ENCODE measurements around the gene MDM1. TPM values are rescaled to one million over a fixed set of nuclear protein-coding genes. Genes with fewer than 3 reads are reported as not detected.

The MDM1 gene
- total RNA-seq, 3 donors from 2014 or later, result 7.1 to 70.9 (median 11.5) TPM

DNA sequence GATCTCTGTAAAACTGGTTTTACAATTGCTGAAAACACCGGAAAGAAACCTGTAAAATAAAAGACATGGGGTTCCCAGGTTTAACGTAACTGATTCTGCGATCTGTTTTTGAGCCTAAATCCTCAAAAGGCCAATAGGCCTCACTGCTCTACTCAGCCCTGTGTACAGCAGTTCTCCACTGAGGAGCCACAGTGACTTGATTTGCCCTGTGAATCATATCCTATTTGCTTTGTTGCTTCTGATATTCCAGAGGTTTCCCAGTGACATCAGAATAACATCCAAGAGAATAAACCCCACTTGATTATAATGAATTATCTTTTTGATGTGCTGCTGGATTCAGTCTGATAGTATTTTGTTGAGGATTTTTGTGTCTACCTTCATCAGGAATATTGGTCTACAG lies 27.5 kb downstream of the MDM1 start:
- Histone ChIP-seq H3K4me1 (ENCODE audit: low read depth) (no peaks in the 10 kb centered on the region), H3K36me3 (ENCODE audit: low read depth) (no peaks in the 10 kb centered on the region), H3K4me3 (no peak overlapping the region), H3K9me3 (no peaks in the 10 kb centered on the region)
- intact Hi-C loops (cut with DNase I, micrococcal nuclease), result no loop called here
- no peak for DNase-seq
- TF ChIP-seq, protein P1, sequence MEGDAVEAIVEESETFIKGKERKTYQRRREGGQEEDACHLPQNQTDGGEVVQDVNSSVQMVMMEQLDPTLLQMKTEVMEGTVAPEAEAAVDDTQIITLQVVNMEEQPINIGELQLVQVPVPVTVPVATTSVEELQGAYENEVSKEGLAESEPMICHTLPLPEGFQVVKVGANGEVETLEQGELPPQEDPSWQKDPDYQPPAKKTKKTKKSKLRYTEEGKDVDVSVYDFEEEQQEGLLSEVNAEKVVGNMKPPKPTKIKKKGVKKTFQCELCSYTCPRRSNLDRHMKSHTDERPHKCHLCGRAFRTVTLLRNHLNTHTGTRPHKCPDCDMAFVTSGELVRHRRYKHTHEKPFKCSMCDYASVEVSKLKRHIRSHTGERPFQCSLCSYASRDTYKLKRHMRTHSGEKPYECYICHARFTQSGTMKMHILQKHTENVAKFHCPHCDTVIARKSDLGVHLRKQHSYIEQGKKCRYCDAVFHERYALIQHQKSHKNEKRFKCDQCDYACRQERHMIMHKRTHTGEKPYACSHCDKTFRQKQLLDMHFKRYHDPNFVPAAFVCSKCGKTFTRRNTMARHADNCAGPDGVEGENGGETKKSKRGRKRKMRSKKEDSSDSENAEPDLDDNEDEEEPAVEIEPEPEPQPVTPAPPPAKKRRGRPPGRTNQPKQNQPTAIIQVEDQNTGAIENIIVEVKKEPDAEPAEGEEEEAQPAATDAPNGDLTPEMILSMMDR (IDR thresholded peaks at IDR 0.05), result no peak
- no peak for ATAC-seq

DNA sequence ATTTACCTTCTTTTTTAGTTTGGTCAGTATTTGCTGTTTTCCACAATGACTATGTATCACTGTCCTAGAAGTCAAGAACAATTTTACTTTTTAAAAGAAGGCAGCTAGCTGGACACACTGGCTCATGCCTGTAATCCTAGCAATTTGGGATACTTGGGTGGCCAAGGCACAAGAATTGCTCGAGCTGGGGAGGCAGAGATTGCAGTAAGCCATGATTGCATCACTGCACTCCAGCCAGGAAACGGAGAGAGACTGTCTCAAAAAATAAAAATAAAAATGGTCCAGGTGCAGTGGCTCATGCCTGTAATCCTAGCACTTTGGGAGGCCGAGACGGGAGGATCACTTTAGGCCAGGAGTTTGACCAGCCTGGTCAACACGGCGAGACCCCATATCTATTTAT lies 28.3 kb downstream of the MDM1 start:
- ATAC-seq (no peak), DNase-seq (no peak)

DNA sequence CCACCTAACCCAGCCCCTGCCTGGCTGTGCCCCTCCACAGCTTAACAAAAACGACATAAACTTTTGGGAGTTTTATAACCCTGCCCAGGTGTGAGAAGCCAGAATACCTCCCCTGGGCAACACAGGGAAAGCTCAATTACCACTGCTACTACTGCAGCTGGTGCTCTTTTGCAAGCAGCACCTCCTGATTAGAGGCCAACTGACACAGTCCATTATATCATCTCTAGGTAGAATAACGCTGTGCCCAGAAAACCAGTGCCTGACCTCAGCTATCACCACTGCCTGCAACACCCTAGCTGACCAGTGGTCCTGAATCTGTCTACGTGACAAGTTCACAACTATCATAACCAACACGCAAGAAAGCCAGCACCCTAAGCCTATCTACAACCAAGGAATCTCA lies 34.2 kb downstream of the MDM1 start:
- no peaks in the 10 kb centered on the region for H3K36me3 ChIP-seq (ENCODE audit: low read depth)
- H3K4me3 ChIP-seq, result no peak overlapping the region
- intact Hi-C loops (cut with DNase I, micrococcal nuclease), result no loop called here
- DNase-seq (no peak), ATAC-seq (no peak)
- H3K9me3 ChIP-seq, result no peaks in the 10 kb centered on the region
- H3K4me1 ChIP-seq (ENCODE audit: low read depth), result no peaks in the 10 kb centered on the region
- TF ChIP-seq, protein P1 (IDR thresholded peaks at IDR 0.05), result no peak

More for the DNA sequence above, 28.3 kb downstream of the MDM1 start:
- Histone ChIP-seq H3K9me3 (no peaks in the 10 kb centered on the region), H3K4me3 (no peak overlapping the region), H3K4me1 (ENCODE audit: low read depth) (no peaks in the 10 kb centered on the region), H3K36me3 (ENCODE audit: low read depth) (no peaks in the 10 kb centered on the region)
- TF ChIP-seq, protein P1 (IDR thresholded peaks at IDR 0.05), result no peak
- intact Hi-C loops (cut with DNase I, micrococcal nuclease), result no loop called here

DNA sequence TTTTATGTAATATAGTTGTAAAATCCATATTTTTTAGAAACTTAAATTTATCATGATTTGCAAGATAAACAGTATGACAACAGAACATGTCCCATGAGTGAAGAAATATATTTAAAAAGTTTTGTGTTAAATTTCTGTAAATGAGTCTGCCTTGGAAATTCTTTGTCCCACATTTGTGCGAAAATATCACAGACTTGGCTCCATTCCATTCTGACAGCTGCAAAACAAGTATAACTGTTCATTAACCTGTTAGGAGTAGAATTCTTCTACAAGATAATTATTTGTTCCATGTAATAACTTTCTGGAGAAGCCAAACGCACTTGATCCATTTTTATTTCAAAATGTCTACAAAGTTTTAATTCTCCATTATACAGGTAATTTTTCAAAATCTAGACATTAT lies 37.9 kb downstream of the MDM1 start:
- H3K9me3 ChIP-seq, result no peaks in the 10 kb centered on the region
- no peak for DNase-seq
- H3K36me3 ChIP-seq (ENCODE audit: low read depth), result no peaks in the 10 kb centered on the region
- TF ChIP-seq, protein P1 (IDR thresholded peaks at IDR 0.05), result no peak
- no peak overlapping the region for H3K4me3 ChIP-seq
- intact Hi-C loops (cut with DNase I, micrococcal nuclease), result no loop called here
- ATAC-seq, result no peak
- no peaks in the 10 kb centered on the region for H3K4me1 ChIP-seq (ENCODE audit: low read depth)

DNA sequence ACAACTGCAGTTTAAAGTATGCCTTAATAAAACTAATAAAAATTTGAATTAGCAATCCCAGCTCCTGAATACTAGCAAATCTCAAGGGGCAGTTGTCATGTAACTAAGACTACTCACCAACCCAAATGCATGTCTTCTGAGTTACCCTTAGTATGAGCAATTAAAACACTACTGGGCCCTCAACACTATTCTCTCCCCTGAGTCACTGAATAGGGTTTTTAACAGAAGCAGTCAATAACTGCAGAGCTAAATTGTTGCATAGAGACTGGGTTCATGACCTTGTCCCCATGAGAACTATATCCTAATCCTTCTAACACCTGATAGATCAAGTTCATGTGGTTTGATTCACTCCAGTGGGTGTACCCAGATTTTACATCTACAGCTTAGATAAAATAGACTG lies 38.8 kb downstream of the MDM1 start:
- Histone ChIP-seq H3K36me3 (ENCODE audit: low read depth) (no peaks in the 10 kb centered on the region), H3K4me1 (ENCODE audit: low read depth) (no peaks in the 10 kb centered on the region), H3K9me3 (no peaks in the 10 kb centered on the region), H3K4me3 (no peak overlapping the region)
- intact Hi-C loops (cut with DNase I, micrococcal nuclease), result no loop called here
- no peak for ATAC-seq
- no peak for DNase-seq
- TF ChIP-seq, protein P1 (IDR thresholded peaks at IDR 0.05), result no peak

All from mucosa of descending colon (tissue), 3 donors.